IPS-15b (cell line): Measurements from ENCODE around the gene ZNF836.
A peak's percentile ranks its signal among the peaks of the same experiment; 100 is the strongest.

Experiments
- H3K27me3 ChIP-seq: one replicate; pipeline ENCODE4 v1.6.1; 2013; ENCODE audit warnings: low read length; ENCODE audit not compliant: control insufficient read depth, insufficient read depth
- H3K36me3 ChIP-seq: one replicate; pipeline ENCODE4 v1.6.1; 2013; ENCODE audit warnings: low read length; ENCODE audit not compliant: control insufficient read depth, insufficient read depth
- H3K4me1 ChIP-seq: one replicate; pipeline ENCODE4 v1.6.1; 2013; ENCODE audit warnings: mild to moderate bottlenecking, low read length; ENCODE audit not compliant: control insufficient read depth, insufficient read depth
- H3K4me3 ChIP-seq: one replicate; pipeline ENCODE4 v1.5.1; 2013; ENCODE audit warnings: low read depth, low read length
- H3K9ac ChIP-seq: one replicate; pipeline ENCODE4 v1.6.1; 2013; ENCODE audit warnings: low read depth, mild to moderate bottlenecking, low read length
- H3K9me3 ChIP-seq: one replicate; pipeline ENCODE4 v1.6.1; 2013; ENCODE audit warnings: mild to moderate bottlenecking, low read length; ENCODE audit not compliant: control insufficient read depth, insufficient read depth

Gene ZNF836

GRCh38 chr19:52200044-52200443 is 28.6 kb upstream of the ZNF836 start:
- H3K36me3 ChIP-seq, result peaks cover 34% of the 10 kb centered on the region
- H3K4me1 ChIP-seq, result no peaks in the 10 kb centered on the region
- H3K9ac ChIP-seq, result no peak overlapping the region
- no peaks in the 10 kb centered on the region for H3K9me3 ChIP-seq
- no peaks in the 10 kb centered on the region for H3K27me3 ChIP-seq
- no peak overlapping the region for H3K4me3 ChIP-seq

DNA sequence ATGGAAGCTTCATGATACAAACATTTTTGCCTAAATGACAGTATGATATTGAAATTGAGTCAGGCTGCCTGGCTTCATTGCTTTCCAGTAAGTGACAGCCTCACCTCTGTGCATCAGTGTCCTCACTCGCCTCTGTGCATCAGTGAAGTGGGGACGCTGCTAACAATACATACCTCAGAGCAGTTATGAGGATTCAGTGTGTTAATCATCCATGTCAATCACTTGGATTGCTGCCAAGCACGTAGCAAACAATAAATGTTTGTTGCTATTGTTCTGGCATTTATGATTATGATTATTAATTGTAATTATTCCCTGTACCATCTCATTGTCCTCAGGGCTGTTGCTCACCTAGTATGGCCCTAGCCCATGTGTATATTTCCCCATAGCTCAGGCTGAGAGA is 27.3 kb upstream of the ZNF836 start:
- H3K9ac ChIP-seq, result no peak overlapping the region
- H3K4me1 ChIP-seq, result no peaks in the 10 kb centered on the region
- H3K9me3 ChIP-seq, result no peaks in the 10 kb centered on the region
- peaks cover 24% of the 10 kb centered on the region for H3K36me3 ChIP-seq
- no peaks in the 10 kb centered on the region for H3K27me3 ChIP-seq
- H3K4me3 ChIP-seq, result no peak overlapping the region

DNA sequence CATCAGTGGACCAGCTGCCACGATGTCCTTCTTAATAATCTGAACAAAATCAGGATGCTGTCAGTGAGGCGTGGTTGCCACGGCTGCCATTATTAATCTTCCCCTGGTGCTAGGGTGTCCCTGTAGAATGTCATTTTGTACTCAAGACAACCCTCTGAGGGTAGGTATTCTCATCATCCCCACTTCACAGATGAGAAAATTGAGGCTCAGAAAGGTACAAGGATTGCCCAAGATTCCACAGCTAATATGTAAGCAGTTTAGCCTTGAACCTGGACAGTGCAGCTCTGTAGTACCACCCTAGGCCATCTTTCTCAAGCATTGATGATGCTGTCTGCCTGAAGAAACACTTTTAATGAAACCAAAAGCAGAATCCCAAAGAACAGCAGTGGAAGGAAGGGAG is 26.5 kb upstream of the ZNF836 start:
- no peaks in the 10 kb centered on the region for H3K9me3 ChIP-seq
- H3K4me1 ChIP-seq, result no peaks in the 10 kb centered on the region
- peaks cover 17% of the 10 kb centered on the region for H3K36me3 ChIP-seq
- H3K27me3 ChIP-seq, result no peaks in the 10 kb centered on the region
- no peak overlapping the region for H3K9ac ChIP-seq
- H3K4me3 ChIP-seq, result no peak overlapping the region

- Histone ChIP-seq H3K4me3 (no peak overlapping the region), H3K9me3 (no peaks in the 10 kb centered on the region), H3K4me1 (peaks cover 4% of the 10 kb centered on the region), H3K27me3 (no peaks in the 10 kb centered on the region), H3K9ac (no peak overlapping the region), H3K36me3 (peaks cover 12% of the 10 kb centered on the region)
Observed at GRCh38 chr19:52196256-52196967, 25.0 kb upstream of the ZNF836 start.

- H3K4me3 ChIP-seq, result peak overlapping the region; percentile 96
- no peaks in the 10 kb centered on the region for H3K9me3 ChIP-seq
- peaks cover 10% of the 10 kb centered on the region for H3K4me1 ChIP-seq
- H3K27me3 ChIP-seq, result no peaks in the 10 kb centered on the region
- peaks cover 4% of the 10 kb centered on the region for H3K36me3 ChIP-seq
- H3K9ac ChIP-seq, result peak overlapping the region; percentile 47
Observed at GRCh38 chr19:52191951-52192350, 20.5 kb upstream of the ZNF836 start.

DNA sequence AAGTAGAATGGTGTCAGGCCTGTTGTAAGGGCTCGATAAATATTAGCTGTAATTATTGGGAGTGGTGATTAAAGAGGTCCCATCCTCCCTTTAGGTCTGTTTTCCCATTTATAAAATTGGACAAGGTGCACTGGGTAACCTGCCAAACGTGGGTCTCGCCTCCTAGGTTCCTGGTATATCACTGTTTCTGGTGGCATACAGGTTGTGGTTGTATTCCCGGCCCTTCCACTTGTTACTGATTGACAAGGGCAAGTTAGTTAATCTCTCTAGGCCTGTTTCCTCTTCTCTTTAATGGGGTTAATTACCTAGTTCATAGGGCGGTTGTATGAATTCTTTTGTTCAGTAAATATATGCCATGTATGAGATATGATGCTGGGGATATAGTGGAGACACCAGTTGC is 20.0 kb upstream of the ZNF836 start:
- H3K27me3 ChIP-seq, result no peaks in the 10 kb centered on the region
- H3K9me3 ChIP-seq, result no peaks in the 10 kb centered on the region
- H3K4me3 ChIP-seq, result peak overlapping the region; percentile 96
- peaks cover 4% of the 10 kb centered on the region for H3K36me3 ChIP-seq
- peaks cover 10% of the 10 kb centered on the region for H3K4me1 ChIP-seq
- H3K9ac ChIP-seq, result no peak overlapping the region

DNA sequence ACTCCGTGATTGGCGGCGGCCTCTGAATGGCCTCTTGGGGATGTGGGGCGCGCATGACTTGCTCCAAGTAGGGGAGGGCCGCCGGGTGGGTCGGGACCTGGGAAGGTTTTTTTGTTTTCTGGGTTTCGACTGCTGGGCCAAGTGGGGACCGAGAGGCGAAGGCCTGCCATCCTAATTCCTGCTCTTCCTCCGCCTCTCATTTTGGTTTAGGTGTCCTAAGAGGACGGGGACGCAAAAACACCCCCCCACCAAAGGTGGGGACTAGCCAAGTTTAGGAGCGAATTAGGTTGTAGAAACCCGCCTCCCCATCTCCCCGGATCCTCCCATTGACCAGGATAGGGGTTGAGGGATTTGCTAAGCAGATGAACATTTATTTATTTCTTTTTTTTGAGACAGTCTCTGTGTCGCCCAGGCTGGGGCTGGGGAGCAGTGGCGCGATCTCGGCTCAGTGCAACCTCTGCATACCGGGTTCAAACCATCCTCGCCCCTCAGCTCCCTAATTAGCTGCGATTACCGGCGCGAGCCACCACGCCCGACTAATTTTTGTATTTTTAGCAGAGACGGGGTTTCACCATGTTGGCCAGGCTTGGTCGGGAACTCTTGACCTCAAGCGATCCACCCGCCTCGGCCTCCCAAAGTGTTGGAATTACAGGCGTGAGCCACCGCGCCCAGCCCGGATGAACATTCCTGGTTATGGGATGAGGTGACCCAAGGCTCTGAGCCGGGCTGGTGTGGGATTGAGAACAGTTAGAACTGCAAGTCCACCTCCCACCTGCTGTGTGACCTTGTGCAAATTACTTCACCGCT is 19.3 kb upstream of the ZNF836 start:
- Histone ChIP-seq H3K4me1 (peaks cover 10% of the 10 kb centered on the region), H3K27me3 (no peaks in the 10 kb centered on the region), H3K9me3 (no peaks in the 10 kb centered on the region), H3K4me3 (peak overlapping the region; percentile 96), H3K36me3 (peaks cover 4% of the 10 kb centered on the region), H3K9ac (peak overlapping the region; percentile 91)

DNA sequence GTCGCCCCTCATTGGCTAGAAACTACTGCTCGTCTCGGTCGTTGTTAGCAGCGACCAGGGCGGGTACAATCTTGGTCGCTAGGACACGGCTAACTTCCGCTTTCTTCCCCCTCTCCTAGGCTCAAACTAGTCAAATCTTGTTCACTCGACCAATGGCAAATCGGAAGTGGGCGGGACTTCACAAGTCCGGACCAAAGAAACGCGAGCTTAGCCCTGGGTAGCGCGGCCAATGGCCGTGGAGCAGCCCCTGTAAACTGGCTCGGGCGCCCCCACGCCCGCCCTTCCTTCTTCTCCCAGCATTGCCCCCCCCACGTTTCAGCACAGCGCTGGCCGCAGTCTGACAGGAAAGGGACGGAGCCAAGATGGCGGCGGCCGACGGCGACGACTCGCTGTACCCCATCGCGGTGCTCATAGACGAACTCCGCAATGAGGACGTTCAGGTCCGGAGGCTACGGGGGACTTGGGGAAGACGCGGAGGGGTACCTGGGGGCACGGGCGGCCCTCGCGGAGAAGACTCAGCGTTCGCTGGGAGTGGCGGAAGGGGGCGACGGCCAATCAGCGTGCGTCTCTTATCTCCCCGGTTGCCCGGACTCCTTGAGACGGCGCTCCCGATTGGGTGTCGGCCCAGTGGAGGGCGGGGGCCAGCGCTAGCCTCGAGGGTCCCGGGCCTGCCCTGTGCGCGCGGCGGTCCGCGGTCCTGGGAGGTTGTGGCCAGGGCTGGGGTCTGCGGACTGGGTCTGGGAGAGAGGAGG is 18.5 kb upstream of the ZNF836 start, which contains the start of gene PPP2R1A:
Gene PPP2R1A (plus strand): TSS at position 318 of the 752 bp plus-strand sequence. CDS start 45 bp downstream, at position 363.
- no peaks in the 10 kb centered on the region for H3K9me3 ChIP-seq
- H3K9ac ChIP-seq, result peak within 1 kb of the TSS; percentile 91
- peak within 1 kb of the TSS; percentile 96 for H3K4me3 ChIP-seq
- H3K27me3 ChIP-seq, result no peaks in the 10 kb centered on the region
- H3K36me3 ChIP-seq, result peaks cover 4% of the 10 kb centered on the region
- peaks cover 10% of the 10 kb centered on the region for H3K4me1 ChIP-seq

DNA sequence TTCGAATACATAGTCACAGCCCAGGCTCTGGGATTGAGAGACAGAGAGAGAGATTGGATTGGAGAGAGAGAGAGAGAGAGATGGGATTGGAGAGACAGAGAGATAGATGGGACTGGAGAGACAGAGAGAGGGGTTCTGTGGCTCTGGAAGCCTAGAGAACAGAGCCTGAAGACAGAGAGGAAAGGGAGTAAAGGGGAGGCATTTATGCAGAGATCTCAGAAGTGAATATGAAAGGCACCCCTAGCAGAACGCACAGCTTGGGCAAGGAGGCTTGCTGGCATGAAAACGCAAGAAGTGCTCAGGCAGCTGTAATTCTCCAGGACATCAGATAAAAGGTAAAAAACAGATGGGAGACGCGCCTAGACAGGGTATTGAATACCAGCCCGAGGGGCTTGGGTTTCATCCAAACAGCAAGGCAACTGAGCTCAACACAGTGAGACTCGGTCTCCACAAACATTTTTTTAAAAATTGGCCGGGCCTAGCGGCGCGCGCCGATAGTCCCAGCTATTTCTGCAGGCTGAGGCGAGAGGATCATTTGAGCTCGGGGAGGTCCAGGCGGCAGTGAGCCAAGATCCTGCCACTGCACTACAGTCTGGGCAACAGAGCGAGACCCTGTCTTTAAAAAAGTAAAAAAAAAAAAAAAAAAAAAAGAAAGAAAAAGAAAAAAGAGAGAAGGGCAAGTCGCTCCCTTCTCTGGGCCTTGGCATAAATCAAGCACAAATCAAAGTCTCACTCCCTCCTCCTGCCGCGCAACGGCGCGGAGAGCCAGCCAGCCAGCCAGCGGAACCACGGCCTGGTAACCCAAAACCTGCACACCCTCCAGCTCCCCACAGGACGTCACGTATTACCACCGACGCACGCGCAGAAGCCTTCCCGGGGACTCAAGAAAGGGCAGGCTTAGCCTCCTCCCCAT is 17.7 kb upstream of the ZNF836 start:
- H3K27me3 ChIP-seq, result no peaks in the 10 kb centered on the region
- peak overlapping the region; percentile 71 for H3K4me3 ChIP-seq
- H3K36me3 ChIP-seq, result peaks cover 4% of the 10 kb centered on the region
- peaks cover 10% of the 10 kb centered on the region for H3K4me1 ChIP-seq
- H3K9ac ChIP-seq, result peak overlapping the region; percentile 85
- H3K9me3 ChIP-seq, result no peaks in the 10 kb centered on the region

GRCh38 chr19:52187407-52187806 is 16.0 kb upstream of the ZNF836 start:
- Histone ChIP-seq H3K27me3 (no peaks in the 10 kb centered on the region), H3K36me3 (peaks cover 2% of the 10 kb centered on the region), H3K4me3 (no peak overlapping the region), H3K9me3 (no peaks in the 10 kb centered on the region), H3K4me1 (peaks cover 10% of the 10 kb centered on the region), H3K9ac (no peak overlapping the region)

DNA sequence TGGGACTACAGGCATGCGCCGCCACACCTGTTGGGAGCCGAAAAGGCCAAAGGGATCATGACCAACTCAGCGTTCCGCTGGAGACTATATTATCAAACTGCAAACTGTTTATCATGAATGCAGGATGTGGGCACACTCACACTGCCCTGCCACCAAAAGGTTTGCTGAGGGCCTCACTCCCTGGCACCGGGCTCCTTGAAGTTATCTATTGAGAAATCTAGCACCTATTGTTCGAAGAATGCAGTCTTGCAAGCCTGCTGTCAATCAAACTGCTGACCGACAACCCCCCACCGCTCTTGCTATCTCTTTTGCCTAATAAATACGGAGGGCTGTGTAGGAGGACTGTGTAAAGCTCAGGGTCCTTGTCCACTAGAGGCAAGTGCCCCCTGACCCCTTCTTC is 5.2 kb upstream of the ZNF836 start:
- Histone ChIP-seq H3K9ac (no peak overlapping the region), H3K9me3 (no peaks in the 10 kb centered on the region), H3K4me1 (peaks cover 5% of the 10 kb centered on the region), H3K36me3 (no peaks in the 10 kb centered on the region), H3K27me3 (no peaks in the 10 kb centered on the region), H3K4me3 (no peak overlapping the region)
